Erythroblast (primary cell): ENCODE data around the gene ADGRA3.

Experiments used
- GATA1 ChIP-seq: IDR thresholded peaks from 2 replicates; pipeline ENCODE4 v1.6.1; 2011; ENCODE audit warnings: low read depth, mild to moderate bottlenecking, control low read depth, low read length, moderate library complexity
- POLR2A ChIP-seq: IDR thresholded peaks from 2 replicates; pipeline ENCODE4 v1.6.1; 2011; ENCODE audit warnings: mild to moderate bottlenecking, low read length

GRCh38 chr4:22454955-22455354 lies 60.9 kb downstream of the ADGRA3 start:
- TF ChIP-seq POLR2A (no peak), GATA1 (no peak)
